Loucy (cell line): Measurements from ENCODE around the gene RHEBL1.

Experiments used
- CTCF ChIP-seq: fragments of 200-600 bp; sonication (generic); conservative IDR thresholded peaks from 2 replicates; pipeline ENCODE4 v1.5.1; 2014; ENCODE audit warnings: mild to moderate bottlenecking, antibody characterized with exemption, low read length
- EZH2phosphoT487 ChIP-seq: fragments of 200-600 bp; IDR thresholded peaks from 2 replicates; pipeline ENCODE4 v1.6.1; 2018; ENCODE audit warnings: antibody characterized with exemption, mild to moderate bottlenecking, moderate library complexity, borderline replicate concordance

GRCh38 chr12:49054096-49054495 is 15.7 kb downstream of the RHEBL1 start:
- TF ChIP-seq CTCF (no peak), EZH2phosphoT487 (no peak)
